Measurements from ENCODE around the gene ZBTB11.
A peak's percentile ranks its signal among the peaks of the same experiment; 100 is the strongest.

Gene ZBTB11

GRCh38 chr3:101675709-101676215, 1.2 kb downstream of the ZBTB11 start:
- TF ChIP-seq, protein P1, sequence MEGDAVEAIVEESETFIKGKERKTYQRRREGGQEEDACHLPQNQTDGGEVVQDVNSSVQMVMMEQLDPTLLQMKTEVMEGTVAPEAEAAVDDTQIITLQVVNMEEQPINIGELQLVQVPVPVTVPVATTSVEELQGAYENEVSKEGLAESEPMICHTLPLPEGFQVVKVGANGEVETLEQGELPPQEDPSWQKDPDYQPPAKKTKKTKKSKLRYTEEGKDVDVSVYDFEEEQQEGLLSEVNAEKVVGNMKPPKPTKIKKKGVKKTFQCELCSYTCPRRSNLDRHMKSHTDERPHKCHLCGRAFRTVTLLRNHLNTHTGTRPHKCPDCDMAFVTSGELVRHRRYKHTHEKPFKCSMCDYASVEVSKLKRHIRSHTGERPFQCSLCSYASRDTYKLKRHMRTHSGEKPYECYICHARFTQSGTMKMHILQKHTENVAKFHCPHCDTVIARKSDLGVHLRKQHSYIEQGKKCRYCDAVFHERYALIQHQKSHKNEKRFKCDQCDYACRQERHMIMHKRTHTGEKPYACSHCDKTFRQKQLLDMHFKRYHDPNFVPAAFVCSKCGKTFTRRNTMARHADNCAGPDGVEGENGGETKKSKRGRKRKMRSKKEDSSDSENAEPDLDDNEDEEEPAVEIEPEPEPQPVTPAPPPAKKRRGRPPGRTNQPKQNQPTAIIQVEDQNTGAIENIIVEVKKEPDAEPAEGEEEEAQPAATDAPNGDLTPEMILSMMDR (conservative IDR thresholded peaks at IDR 0.05; ENCODE audit: low read depth, low read length) = no peak
- peak overlapping the region; percentile 93 for H3K4me3 ChIP-seq (ENCODE audit: low read length)
- DNase-seq (ENCODE audit: low read depth) = no peak

- H3K4me3 ChIP-seq (ENCODE audit: low read length) = no peak overlapping the region
- DNase-seq (ENCODE audit: low read depth) = no peak
- TF ChIP-seq, protein P1 (conservative IDR thresholded peaks at IDR 0.05; ENCODE audit: low read depth, low read length) = no peak
Observed at GRCh38 chr3:101674518-101674917, 2.4 kb downstream of the ZBTB11 start.

- TF ChIP-seq, protein P1 (conservative IDR thresholded peaks at IDR 0.05; ENCODE audit: low read depth, low read length) = no peak
- no peak for DNase-seq (ENCODE audit: low read depth)
- H3K4me3 ChIP-seq (ENCODE audit: low read length) = no peak overlapping the region
Observed at GRCh38 chr3:101673953-101674352, 3.0 kb downstream of the ZBTB11 start.

DNA sequence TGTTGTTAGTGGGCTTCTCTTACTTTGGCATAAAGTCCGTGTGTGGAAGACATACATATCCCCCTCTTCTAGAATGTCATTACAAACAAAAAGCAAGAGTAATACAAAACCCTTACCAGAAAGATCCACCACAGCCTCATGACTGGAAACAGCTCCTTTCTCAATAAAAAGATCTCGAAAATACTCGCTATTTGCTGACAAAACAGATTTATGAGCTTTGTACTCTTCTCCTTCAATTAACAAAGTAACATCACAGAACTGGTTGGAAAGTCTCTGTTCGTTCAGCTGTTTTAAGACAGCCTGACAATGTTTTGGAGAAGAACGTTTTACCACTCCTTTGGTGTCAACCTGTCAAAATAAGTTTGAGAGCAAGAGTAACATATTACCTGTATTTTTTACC, 5.9 kb downstream of the ZBTB11 start:
- no peak for DNase-seq (ENCODE audit: low read depth)
- TF ChIP-seq, protein P1 (conservative IDR thresholded peaks at IDR 0.05; ENCODE audit: low read depth, low read length) = no peak

GRCh38 chr3:101667844-101668243, 9.1 kb downstream of the ZBTB11 start:
- no peak for DNase-seq (ENCODE audit: low read depth)
- TF ChIP-seq, protein P1 (conservative IDR thresholded peaks at IDR 0.05; ENCODE audit: low read depth, low read length) = no peak
- H3K4me3 ChIP-seq (ENCODE audit: low read length) = no peak overlapping the region

More for the DNA sequence above, 5.9 kb downstream of the ZBTB11 start:
- H3K4me3 ChIP-seq (ENCODE audit: low read length) = no peak overlapping the region

GRCh38 chr3:101667331-101667730, 9.6 kb downstream of the ZBTB11 start:
- DNase-seq (ENCODE audit: low read depth) = no peak
- H3K4me3 ChIP-seq (ENCODE audit: low read length) = no peak overlapping the region
- TF ChIP-seq, protein P1 (conservative IDR thresholded peaks at IDR 0.05; ENCODE audit: low read depth, low read length) = no peak

GRCh38 chr3:101665851-101666250, 11.1 kb downstream of the ZBTB11 start:
- TF ChIP-seq, protein P1 (conservative IDR thresholded peaks at IDR 0.05; ENCODE audit: low read depth, low read length) = no peak
- H3K4me3 ChIP-seq (ENCODE audit: low read length) = no peak overlapping the region
- DNase-seq (ENCODE audit: low read depth) = no peak
